HG02852 (cell line): ENCODE results near the gene CT55.
"Not testable (repeated sequence)": the region's sequence is repeated elsewhere in the genome, so short reads cannot be mapped to it uniquely, and the experiment has no call there.

Source experiments
- ATAC-seq: cut with Tn5 transposase; IDR thresholded peaks from one replicate; pipeline ENCODE4 v1.9.1; 2021; ENCODE audit warnings: mild to moderate bottlenecking, moderate library complexity; ENCODE audit not compliant: unreplicated experiment

Gene CT55, protein sequence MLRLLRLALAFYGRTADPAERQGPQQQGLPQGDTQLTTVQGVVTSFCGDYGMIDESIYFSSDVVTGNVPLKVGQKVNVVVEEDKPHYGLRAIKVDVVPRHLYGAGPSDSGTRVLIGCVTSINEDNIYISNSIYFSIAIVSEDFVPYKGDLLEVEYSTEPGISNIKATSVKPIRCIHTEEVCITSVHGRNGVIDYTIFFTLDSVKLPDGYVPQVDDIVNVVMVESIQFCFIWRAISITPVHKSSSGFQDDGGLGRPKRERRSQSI

DNA sequence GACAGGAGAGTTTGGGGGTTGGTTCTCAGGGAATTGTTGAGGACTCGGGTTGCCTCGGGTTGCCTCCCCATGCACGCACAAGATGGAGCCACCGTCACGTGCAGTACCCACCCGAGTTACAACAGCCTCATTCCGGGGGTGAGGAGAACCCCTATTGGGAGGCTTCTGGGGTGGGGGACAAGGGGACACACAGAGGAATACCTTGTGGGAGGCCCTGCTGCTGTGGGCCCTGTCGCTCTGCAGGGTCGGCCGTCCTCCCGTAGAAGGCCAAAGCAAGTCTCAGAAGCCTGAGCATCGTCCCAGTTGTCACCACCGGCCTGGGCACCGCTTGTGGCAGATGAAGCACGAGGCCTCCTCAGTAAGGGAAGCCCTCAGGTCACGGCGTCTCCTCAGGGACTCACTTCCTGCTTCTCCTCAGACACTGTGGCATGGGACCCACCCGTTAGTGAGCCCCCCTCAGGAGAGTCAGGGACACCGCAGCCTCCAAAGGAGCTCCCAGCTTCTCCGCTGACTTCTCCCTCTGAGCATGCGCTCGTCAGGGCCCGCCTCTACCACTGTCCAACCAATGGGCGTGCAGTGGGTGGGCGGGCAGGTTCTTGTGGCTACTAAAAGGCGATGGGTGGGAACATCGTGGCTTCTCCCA lies at the start of gene CT55:
CT55 (minus strand) TSS at position 522 of the 643 bp plus-strand sequence; CDS start at position 295, 227 bp downstream.
- no peak for ATAC-seq

DNA sequence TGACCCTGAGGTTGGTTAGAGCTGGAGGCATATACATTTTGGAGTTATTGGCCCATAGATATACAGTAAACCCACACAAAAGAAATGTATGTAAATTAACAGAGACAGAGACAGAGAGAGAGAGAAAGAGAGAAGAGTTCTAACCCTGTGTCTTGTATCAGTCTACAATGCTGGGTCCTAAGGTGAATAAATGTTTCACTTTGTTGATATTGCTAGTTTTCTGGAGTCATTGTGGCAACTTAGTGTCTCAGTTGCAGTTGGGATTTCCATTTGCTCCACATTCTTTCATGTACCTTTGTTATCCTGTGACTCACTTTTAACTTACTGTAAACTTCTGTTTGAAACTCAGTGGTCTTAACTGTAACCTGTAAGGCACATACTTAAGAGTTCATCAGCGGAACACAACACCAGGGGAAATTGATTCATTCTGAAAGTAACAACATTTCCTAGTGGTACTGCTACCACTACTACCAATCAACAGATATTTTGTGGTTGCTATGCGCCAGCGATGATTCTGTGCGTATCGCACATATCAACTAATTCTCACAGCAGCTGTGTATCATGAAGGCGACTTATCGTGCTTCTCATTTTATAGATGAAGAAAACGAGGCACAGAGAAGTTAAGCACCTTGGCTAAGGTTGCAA lies 42.1 kb upstream of the CT55 start:
- no peak for ATAC-seq

DNA sequence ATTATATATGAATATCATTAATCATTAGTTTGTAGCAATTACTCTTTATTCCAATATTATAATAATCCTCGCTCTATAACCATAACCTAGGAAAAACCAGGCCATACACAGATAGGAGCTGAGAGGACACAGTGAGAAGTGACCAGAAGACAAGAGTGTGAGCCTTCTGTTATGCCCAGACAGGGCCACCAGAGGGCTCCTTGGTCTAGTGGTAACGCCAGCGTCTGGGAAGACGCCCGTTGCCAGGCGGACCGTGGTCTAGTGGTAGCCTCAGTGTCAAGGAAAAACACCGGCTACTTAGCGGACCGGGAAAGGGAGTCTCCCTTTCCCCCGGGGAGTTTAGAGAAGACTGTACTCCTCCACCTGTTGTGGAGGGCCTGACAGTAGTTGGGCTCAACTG lies 35.2 kb upstream of the CT55 start:
- ATAC-seq: not testable (repeated sequence)

DNA sequence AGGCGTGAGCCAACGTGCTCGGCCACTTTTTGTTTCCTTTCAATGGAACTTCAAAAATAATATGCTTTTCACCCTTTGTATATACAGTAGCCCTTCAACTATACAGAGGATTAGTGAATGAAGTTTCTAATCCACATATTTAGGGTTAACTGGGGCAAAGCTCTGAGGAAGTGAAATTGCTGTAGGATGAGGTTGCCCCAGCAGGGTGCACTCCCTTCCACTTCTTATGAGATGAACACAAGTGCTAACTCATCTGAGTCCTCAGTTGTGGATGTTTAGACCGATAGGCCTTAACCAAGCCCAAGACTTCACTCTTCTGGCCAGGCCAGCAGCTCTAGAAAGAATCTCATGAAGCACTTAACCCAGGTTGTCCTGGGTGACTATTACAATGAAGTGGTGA lies 29.1 kb upstream of the CT55 start:
- no peak for ATAC-seq

DNA sequence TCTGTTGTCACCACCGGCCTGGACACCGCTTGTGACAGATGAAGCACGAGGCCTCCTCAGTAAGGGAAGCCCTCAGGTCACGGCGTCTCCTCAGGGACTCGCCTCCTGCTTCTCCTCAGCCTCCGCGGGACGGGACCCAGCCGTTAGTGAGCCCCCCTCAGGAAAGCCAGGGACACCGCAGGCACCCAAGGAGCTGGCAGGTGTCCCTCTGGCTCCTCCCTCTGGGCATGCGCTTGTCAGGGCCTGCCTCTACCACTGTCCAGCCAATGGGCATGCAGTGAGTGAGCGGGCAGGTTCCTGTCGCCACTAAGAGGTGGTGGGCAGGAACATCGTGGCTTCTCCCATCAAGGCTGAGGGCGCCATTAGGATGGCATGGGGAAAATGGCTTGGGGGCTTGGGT lies 23.5 kb upstream of the CT55 start:
- ATAC-seq: no peak

DNA sequence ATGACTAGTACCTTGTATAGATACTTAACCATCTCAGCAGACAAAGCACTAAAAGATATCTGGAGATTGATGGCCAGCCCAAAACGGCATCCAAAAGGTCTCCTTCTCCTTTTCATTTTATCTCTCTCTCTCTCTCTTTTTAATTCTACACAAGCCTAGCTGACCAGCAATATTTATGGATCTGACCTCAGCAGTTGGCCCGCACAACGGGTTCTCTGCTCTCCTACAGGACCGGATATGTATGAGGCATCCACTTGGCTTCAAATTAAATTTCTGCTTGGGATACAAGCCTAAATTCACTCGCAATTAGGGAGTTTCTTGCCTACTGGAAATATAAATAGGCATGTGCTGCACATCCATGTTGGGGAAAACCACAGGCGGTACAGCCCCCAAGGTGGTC lies 22.5 kb upstream of the CT55 start:
- no peak for ATAC-seq

DNA sequence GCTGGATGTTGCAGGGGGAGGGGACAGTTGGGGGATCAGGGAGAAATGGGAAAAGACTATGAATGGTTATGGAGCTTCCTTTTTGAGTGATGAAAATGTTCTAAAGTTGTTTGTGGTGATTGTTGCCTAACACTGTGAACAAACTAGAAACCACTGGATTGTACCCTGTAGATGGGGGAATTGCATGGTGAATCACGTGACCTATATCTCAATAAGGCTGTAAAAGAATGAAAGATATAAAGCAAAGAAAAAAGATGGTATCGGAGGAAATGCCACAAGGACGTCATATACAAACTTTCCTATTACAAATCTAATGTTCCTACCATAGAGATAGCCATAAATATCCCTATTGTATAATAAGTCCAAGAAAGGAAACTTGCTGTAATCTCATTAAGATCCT lies 20.6 kb upstream of the CT55 start:
- no peak for ATAC-seq

DNA sequence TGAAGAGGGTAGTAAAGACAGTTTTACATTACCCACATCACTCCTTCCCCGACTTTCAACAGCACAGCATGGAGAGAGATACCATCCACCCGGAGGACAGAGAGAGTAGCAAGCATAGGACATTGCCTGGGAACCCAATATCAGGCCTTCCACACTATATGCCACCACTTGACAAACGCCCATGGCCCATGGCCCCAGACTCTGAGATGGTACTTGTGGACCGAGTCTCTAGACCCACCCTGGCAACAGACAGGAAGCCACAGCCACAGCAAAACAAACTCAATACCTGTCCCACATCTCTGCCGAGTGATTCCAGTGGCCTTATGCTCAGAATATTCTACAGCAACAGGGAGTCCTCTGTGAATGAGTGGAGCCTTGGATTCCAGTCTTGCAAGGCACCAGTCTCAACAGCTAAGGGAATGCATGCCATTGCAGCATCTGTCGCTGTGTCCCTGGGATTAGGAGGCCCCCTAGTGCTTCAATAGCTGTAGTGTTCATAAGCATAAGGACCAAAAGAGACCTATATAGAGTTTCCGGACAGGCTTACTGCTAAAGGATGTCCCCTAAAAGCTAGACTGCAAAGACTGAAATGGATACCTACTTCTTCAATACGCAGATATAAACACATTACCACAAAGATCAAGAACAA lies 14.7 kb upstream of the CT55 start:
- ATAC-seq: peak; percentile 88

DNA sequence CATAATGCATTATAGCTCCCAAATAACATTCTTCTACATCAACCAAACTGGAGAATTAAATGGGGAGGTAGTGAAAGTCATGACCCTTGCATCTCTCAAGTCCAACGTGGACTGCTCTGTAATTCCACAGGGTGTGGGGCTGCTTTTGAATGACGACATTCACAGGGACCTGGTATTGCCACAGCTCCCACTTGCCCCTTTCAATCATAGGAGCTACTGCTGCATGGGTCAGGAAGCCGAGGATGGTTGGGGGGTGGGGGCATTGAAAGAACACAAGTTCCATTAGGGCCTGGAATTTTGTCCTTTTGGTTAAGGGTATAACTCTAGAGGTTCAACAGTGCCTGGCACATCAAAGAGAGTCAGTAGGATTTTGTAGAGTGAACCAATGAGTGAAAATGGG lies 7.4 kb upstream of the CT55 start:
- no peak for ATAC-seq

DNA sequence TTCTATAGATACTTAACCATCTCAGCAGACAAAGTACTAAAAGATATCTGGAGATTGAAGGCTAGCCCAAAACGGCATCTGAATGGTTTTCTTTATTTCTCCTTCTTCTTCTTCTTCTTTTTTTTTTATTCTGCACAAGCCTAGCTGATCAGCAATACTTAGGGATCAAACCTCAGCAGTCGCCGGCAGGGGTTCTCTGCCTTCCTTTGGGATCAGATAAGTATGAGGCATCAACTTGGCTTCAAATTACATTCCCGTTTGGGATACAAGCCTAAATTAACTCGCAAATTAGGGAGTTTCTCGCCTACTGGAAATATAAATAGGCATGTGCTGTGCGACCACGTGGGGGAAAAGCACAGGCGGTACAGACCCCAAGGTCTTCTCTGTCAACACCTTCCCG lies 730 bp downstream of the CT55 start:
- ATAC-seq: no peak

DNA sequence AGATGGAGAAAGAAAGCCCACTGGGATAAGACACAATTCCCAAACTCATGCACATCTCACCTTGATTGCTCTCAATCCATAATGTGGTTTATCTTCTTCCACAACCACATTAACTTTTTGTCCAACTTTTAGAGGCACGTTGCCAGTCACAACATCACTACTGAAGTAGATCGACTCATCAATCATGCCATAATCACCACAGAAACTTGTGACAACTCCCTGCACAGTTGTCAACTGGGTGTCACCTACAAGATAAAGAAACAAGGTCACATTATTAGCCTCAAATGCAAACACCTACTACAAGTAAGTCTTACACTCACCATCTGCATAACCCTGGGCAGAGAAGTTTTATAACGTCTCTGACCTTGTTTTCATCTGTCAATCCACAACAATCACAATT lies 1.7 kb downstream of the CT55 start:
- not testable (repeated sequence) for ATAC-seq

DNA sequence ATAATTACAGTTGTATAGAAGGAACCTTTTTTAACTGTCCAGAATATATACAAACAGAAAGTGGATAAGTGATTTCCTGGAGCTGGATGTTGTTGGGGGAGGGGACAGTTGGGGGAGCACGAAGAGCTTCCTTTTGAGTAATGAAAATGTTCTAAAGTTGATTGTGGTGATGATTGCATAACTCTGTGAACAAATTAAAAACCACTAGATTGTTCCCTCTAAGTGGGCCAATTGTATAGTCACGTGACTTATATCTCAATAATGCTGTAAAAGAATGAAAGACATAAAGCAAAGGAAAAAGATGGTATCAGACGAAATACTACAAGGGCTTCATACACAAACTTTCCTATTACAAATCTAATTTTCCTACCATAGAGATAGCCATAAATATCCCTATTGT lies 2.7 kb downstream of the CT55 start:
- ATAC-seq: no peak

DNA sequence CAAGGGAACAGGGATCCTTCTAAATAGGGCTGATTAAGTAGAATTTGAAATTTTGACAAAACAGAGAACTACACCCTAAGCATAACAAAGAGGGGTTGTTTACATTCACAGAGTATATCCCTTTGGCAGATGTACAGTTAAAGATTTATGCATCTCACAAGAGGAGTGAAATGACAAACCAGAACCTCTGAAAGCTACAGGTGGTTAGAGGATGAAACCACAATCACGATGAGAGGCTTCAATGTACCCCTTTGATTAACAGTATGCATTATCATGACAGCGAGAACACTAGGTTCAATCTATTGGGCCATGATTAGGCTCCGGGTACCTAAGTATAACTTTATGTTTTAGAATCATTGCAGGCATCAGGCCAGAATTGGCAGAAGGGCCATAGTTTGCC lies 16.5 kb downstream of the CT55 start:
- ATAC-seq: not testable (repeated sequence)

DNA sequence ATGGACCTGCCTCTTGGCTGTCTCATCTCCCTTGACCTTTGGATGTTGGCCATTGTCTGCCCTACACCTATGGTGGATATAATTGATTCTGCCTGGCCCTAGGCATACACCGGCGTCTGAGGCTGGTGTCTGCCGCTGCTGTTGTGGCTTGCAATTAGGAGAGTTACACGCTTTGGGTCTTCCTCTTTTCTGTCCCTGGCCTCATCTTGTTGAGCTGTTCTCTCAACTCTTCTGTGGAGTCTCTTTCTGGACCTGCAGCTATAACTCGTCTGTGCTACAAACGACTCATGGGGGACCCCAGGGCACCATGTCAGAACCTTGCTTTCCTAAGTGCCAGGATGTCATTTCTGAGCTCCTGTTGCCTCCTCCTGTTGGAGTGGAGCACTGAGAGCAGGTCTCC lies 45.1 kb downstream of the CT55 start:
- ATAC-seq: not testable (repeated sequence)

DNA sequence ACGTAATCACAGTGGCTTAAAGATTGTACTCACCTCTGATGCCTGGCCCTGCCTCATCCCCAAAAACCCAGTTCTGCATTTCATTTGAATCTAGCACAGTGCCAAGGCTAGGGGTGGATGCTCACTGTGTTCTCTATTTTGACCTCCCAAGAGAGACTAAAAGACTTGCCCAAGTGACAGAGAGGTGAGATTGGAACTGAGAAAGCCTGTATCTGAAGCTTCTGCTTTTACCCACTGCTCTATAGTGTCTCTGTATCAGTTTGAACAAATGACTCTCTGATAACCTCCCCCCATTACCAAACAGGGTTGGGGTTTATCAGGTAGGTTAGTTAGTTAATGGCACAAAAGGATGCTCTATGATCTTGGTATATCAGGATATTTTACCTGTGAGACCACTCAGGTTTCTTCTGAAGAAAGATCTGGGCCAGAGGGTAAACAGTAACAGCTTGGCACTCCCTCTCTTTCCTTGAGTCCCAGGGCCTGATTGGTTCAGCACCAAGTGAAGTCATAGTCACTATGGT lies 51.1 kb downstream of the CT55 start, which contains the start of gene ETDB:
ETDB (minus strand) TSS at position 471 of the 521 bp plus-strand sequence. CDS start 1,265 bp downstream, outside the sequence.
- ATAC-seq: not testable (repeated sequence)

DNA sequence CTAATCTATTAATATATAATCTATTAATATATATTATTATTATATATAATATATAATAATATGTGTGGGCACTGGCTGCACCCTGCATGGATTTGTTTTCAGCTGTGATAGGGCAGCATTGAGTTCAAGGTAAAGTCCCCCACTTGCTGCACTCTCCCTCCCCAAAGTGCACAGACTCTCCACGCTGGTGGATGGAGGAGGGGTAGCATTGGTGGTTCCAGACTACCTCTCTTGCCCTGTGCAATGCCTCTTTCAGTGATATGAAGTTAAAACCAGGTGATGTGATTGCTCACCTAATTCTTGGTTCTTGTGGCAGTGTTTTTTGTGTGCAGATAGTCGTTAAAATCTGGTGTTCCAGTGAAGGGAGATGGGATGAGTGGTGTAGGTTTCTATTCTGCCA lies 55.1 kb downstream of the CT55 start:
- not testable (repeated sequence) for ATAC-seq

DNA sequence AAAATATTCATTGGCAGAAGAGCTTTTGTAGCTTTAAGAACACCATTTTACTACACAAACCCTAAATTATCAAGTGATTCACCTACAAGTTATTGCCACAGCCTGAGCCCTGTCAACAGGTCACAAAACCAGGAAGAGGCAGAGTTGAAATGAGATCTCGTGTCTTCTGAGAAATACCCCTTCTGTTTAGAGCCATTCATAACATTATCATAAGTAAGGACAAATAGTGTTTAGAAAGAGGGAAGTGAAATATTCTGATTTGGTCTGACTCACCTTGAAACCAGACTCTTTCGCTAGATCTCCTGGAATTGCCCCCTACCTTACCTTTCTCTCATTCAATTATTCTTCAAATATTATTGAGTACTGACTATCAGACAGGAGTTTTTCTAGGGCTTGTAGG lies 56.8 kb downstream of the CT55 start:
- ATAC-seq: peak; percentile 95

DNA sequence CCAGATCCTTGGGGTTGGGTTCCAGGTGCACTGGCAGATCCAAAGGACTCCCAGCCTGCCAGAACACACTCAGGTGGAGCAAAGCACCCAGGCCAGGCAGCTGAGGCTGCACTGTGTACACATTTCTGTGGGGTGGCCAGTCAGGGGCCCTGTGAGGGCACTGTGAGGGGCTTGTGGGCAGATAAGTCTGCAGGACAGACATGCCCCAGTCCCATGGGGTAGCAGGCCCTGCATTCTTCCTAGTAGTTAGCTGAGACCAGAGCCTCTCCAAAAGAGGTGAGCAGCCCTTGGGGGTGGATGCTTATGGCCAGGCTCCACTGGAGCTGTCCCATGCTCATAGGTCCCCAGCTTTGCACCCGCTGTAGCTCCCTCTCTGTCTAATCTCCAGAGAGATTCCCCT lies 58.5 kb downstream of the CT55 start:
- no peak for ATAC-seq

DNA sequence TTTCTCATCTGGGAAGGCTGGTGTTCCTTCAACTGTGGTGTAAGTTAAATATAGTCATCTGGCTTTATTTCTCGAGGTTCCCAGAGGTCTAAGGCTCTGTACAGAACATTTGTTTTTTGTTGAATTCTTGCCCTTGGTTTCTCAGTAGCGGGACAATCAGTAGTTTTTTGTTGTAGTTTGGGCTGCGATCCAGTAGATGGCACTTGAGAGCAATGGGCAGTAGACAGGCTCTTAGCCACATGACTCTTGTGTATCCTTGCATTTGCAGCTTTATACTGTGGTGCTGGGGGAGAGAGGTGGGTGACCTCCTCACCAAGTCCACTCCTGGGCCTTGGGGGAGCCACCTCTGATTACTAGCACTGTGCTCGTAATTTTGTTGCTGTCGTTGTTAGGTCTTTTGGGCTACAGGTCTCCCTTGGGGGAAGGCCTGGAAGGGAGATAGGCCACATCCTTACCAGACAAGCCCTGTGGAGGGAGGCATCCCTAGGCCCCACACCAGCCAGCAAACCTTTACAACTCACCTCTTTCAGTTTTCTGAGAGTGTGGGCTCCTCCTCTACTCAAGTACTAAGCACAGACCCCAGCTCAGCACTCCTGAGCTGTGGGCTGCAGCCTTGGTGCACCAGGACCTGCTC lies 59.0 kb downstream of the CT55 start:
- peak; percentile 46 for ATAC-seq

DNA sequence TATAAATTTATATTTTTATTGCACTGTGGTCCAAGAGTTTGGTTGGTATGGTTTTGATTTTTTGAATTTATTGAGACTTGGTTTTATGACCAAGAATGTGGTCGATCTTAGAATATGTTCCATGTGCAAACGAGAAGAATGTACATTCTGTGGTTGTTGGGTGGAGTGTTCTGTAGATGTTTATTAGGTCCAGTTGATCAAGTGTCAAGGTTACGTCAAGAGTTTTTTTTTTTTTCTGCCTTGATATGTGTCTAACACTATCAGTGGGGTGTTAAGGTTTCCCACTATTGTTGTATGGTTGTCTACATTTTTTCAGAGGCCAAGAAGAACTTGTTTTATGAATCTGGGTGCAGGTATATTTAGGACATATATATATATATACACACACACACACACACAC lies 61.6 kb downstream of the CT55 start:
- ATAC-seq: no peak
